GM12878 (cell line): ENCODE data around the gene PCSK1N. TPM values are rescaled to one million over a fixed set of nuclear protein-coding genes. Genes with fewer than 3 reads are reported as not detected.

Experiments used
- ATAC-seq: fragments of 200-7000 bp; cut with Tn5 transposase; 3 replicates; pipeline ENCODE4 v1.9.1; 2020; ENCODE audit warnings: mild to moderate bottlenecking, moderate library complexity
- BruUV-seq: library from RNA; stranded (reverse); fragments of 400-500 nt; replicated peaks from 2 replicates; lab custom pipeline; 2021; lab: Mats Ljungman, UMichigan
- CTCF ChIA-PET: fragments of 300-600 bp; sonication (Branson Sonifier 250); formaldehyde crosslinking; extraction: SDS; loops from one replicate; lab custom pipeline; 2021; ENCODE audit warnings: inconsistent platforms; lab: Yijun Ruan, JAX
- POLR2A ChIA-PET: fragments of 350-600 bp; formaldehyde crosslinking; extraction: SDS; loops from one replicate; lab custom pipeline; 2021; ENCODE audit warnings: inconsistent platforms; lab: Charles Lee
- RAD21 ChIA-PET: fragments of 300-600 bp; sonication (Branson Sonifier 250); formaldehyde crosslinking; loops from one replicate; lab custom pipeline; 2023; ENCODE audit warnings: antibody characterized with exemption; ENCODE audit not compliant: unreplicated experiment; lab: Charles Lee
- SMC1A ChIA-PET: fragments of 300-600 bp; sonication (Branson Sonifier 250); formaldehyde crosslinking; loops from one replicate; lab custom pipeline; 2023; ENCODE audit not compliant: unreplicated experiment, uncharacterized antibody; lab: Charles Lee
- DNase-seq: peaks from one replicate; pipeline ENCODE4 v3.0.0-alpha.2; 2011; ENCODE audit warnings: low read depth, low spot score
- FAIRE-seq: peaks from 3 replicates; lab custom pipeline; 2011; peaks lifted over from hg19 to GRCh38; lab: Jason Lieb, UNC
- H2AFZ ChIP-seq: 2 replicates; pipeline ENCODE4 v1.6.0; 2011; ENCODE audit warnings: low read depth, low read length, control low read depth; ENCODE audit not compliant: control insufficient read depth
- H3K27ac ChIP-seq: 2 replicates; pipeline ENCODE4 v1.5.1; 2011; ENCODE audit warnings: control low read depth; ENCODE audit not compliant: control insufficient read depth, insufficient read depth
- H3K27me3 ChIP-seq, 2 experiments: replicated peaks in 1 of 2; 2 replicates each; pipeline versions ENCODE4 v1.6.0 to v1.6.1; 2011; ENCODE audit warnings: low read length in 1 of 2; ENCODE audit not compliant: control insufficient read depth in 2 of 2, insufficient read depth in 2 of 2
- H3K36me3 ChIP-seq, 2 experiments: 2 replicates each; pipeline ENCODE4 v1.5.1; 2011; ENCODE audit warnings: low read length in 1 of 2; ENCODE audit not compliant: control insufficient read depth in 2 of 2, insufficient read depth in 2 of 2
- H3K4me1 ChIP-seq: 2 replicates; pipeline ENCODE4 v1.6.1; 2011; ENCODE audit warnings: mild to moderate bottlenecking, low read length, moderate library complexity, mixed read lengths; ENCODE audit not compliant: control insufficient read depth, insufficient read depth
- H3K4me2 ChIP-seq: 2 replicates; pipeline ENCODE4 v1.6.0; 2011; ENCODE audit warnings: control low read depth; ENCODE audit not compliant: control insufficient read depth, insufficient read depth
- H3K4me3 ChIP-seq: fragments of 200-600 bp; sonication (generic); 2 replicates; pipeline ENCODE4 v1.5.1; 2016
- H3K79me2 ChIP-seq: 2 replicates; pipeline ENCODE4 v1.6.0; 2011; ENCODE audit warnings: low read length; ENCODE audit not compliant: control insufficient read depth, insufficient read depth
- H3K9ac ChIP-seq: 2 replicates; pipeline ENCODE4 v1.8.0; 2011; ENCODE audit warnings: low read length, control low read depth, mixed read lengths; ENCODE audit not compliant: control insufficient read depth, insufficient read depth
- H3K9me3 ChIP-seq: replicated peaks from 3 replicates; pipeline ENCODE4 v1.5.1; 2011; ENCODE audit warnings: mild to moderate bottlenecking, low read length; ENCODE audit not compliant: control insufficient read depth, insufficient read depth
- H4K20me1 ChIP-seq: 2 replicates; pipeline ENCODE4 v1.6.0; 2011; ENCODE audit not compliant: control insufficient read depth, insufficient read depth
- E4F1 ChIP-seq: fragments of 450-650 bp; IDR thresholded peaks from 2 replicates; pipeline ENCODE4 v1.6.1; 2018; ENCODE audit warnings: borderline replicate concordance, mild to moderate bottlenecking; ENCODE audit not compliant: partially characterized antibody
- ETV6 ChIP-seq, 2 experiments: fragments of 450-650 bp in 1 of 2; IDR thresholded peaks in 1 of 2; conservative IDR thresholded peaks in 1 of 2; 2 replicates each; pipeline ENCODE4 v1.6.1; 2014; ENCODE audit warnings: antibody characterized with exemption in 1 of 2, borderline replicate concordance in 1 of 2, low read depth in 1 of 2, mild to moderate bottlenecking in 1 of 2, moderate library complexity in 1 of 2
- GABPA ChIP-seq: IDR thresholded peaks from 2 replicates; pipeline ENCODE4 v1.6.1; 2014; ENCODE audit warnings: antibody characterized with exemption, low read depth, mild to moderate bottlenecking, inconsistent platforms
- IKZF2 ChIP-seq, 2 experiments: fragments of 450-650 bp; IDR thresholded peaks; 2 replicates each; pipeline ENCODE4 v1.6.1; 2017; ENCODE audit warnings: mild to moderate bottlenecking in 2 of 2, moderate library complexity in 2 of 2
- MAX ChIP-seq: IDR thresholded peaks from 2 replicates; pipeline ENCODE4 v1.6.1; 2012; ENCODE audit warnings: low read depth, low read length, improper control_type of control experiment
- NR2F1 ChIP-seq: fragments of 450-650 bp; conservative IDR thresholded peaks from 2 replicates; pipeline ENCODE4 v1.6.1; 2017; ENCODE audit warnings: mild to moderate bottlenecking
- PAX5 ChIP-seq: IDR thresholded peaks from 2 replicates; pipeline ENCODE4 v1.6.1; 2011; ENCODE audit warnings: low read depth, low read length, borderline replicate concordance
- POLR2AphosphoS2 ChIP-seq: IDR thresholded peaks from 2 replicates; pipeline ENCODE4 v1.6.1; 2011; ENCODE audit warnings: low read depth, mild to moderate bottlenecking, low read length, improper control_type of control experiment, moderate library complexity
- POU2F2 ChIP-seq: IDR thresholded peaks from 3 replicates; pipeline ENCODE4 v1.6.1; 2011; ENCODE audit warnings: low read depth, mild to moderate bottlenecking, low read length, borderline replicate concordance
- PRDM15 ChIP-seq: fragments of 450-650 bp; formaldehyde crosslinking; IDR thresholded peaks from 2 replicates; pipeline ENCODE4 v1.4.0; 2020; ENCODE audit warnings: mild to moderate bottlenecking, moderate library complexity
- RELA ChIP-seq: fragments of 450-650 bp; IDR thresholded peaks from 2 replicates; pipeline ENCODE4 v1.8.0; 2014; ENCODE audit warnings: borderline replicate concordance; ENCODE audit not compliant: partially characterized antibody
- SIN3A ChIP-seq: IDR thresholded peaks from 2 replicates; pipeline ENCODE4 v1.6.1; 2012; ENCODE audit warnings: low read depth, low read length, improper control_type of control experiment
- TCF12 ChIP-seq: IDR thresholded peaks from 2 replicates; pipeline ENCODE4 v1.6.1; 2011; ENCODE audit warnings: low read depth, mild to moderate bottlenecking, low read length
- WRNIP1 ChIP-seq: IDR thresholded peaks from 2 replicates; pipeline ENCODE4 v1.6.1; 2011; ENCODE audit warnings: low read depth, low read length, improper control_type of control experiment, borderline replicate concordance
- WGBS: methylation state at CpG from one replicate; pipeline ENCODE4 v1.1.6; 2016; ENCODE audit warnings: low lambda C conversion rate; ENCODE audit not compliant: insufficient replicate concordance, insufficient coverage; ENCODE audit errors: missing lambda C conversion rate; 5-methylcytosine and 5-hydroxymethylcytosine counted together
- in situ Hi-C: fragments of 300-500 bp; cut with MboI; formaldehyde crosslinking; loops from 9 replicates; pipeline ENCODE4 v1.14.3; 2018; ENCODE audit warnings: mixed read lengths
- intact Hi-C: fragments of 100-400 bp; cut with micrococcal nuclease; formaldehyde crosslinking; loops from one replicate; pipeline ENCODE4 v1.14.2; 2022; ENCODE audit not compliant: unreplicated experiment
- polyA plus RNA-seq, 11 experiments: library from polyadenylated mRNA; depleted of rRNA in 4 of 11; unstranded in 6 of 11; stranded (reverse) in 5 of 11; fragments of >200 nt; fragmentation: Nextera tagmentation in 4 of 11; fragmentation: Illumina TruSeq in 1 of 11; extraction: Ambion mirVana in 4 of 11; extraction: Trizol in 1 of 11; gene quantifications; 1 replicate in 1 of 11; 2 replicates in 10 of 11; pipeline versions ENCODE4 v1.2.1 to v1.2.3, GENCODE V29; 2011 to 2016; ENCODE audit warnings: inconsistent platforms in 2 of 11, missing spikeins in 2 of 11, low read depth in 1 of 11
- total RNA-seq, 4 experiments: library from RNA; depleted of rRNA in 3 of 4; stranded (reverse); fragments of >200 nt in 3 of 4; fragmentation: Illumina TruSeq in 1 of 4; extraction: Trizol in 1 of 4; gene quantifications; 2 replicates each; pipeline versions ENCODE4 v1.2.1 to v1.2.3, GENCODE V29; 2013 to 2021

PCSK1N gene
- total and polyA plus RNA-seq, 10 of the 15 experiments (the other 5 are each of a cell fraction or from before 2014, with no cell fraction given) = 0.19 TPM; not detected in 9

GRCh38 chrX:48814722-48815121, 20.7 kb downstream of the PCSK1N start (continued):
- TF ChIP-seq ETV6 (conservative IDR thresholded peaks at IDR 0.05 in 1 of 2, IDR thresholded peaks at IDR 0.05 in 1 of 2; ENCODE audit: borderline replicate concordance in 1 of 2, low read depth in 1 of 2) (no peak), NR2F1 (no peak)

DNA sequence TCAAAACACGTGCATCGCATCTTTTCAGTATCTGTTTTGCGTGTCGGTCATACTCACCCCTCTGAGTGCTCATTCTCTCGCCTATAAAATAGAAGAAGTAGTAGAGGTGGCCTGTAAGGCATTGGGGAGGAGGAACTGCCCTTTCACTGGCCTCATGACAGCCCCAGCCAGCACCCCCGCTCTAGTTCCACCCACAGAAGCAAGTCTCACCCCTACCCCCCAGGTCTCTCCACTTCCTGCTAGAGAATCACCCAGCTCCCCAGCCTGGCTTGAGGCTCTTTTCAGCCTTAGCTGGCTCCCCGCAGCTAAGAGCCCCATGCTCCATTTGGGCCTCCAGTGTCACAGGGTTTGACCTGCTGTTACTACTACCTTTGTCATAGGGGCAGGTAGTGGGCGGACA, 21.8 kb downstream of the PCSK1N start:
- H3K9ac ChIP-seq = no peak overlapping the region
- TF ChIP-seq PRDM15 (CRISPR knock-in tag) = no peak
- no peak for TF ChIP-seq MAX
- no peak for TF ChIP-seq POU2F2
- no peak for TF ChIP-seq E4F1
- TF ChIP-seq GABPA = no peak
- TF ChIP-seq POLR2AphosphoS2 = no peak
- no peak for TF ChIP-seq PAX5
- TF ChIP-seq RELA = no peak
- no peak for TF ChIP-seq IKZF2 (IDR thresholded peaks at IDR 0.05)
- TF ChIP-seq WRNIP1 = no peak
- no peak for TF ChIP-seq TCF12
- TF ChIP-seq SIN3A = no peak
- no peaks in the 10 kb centered on the region for H3K9me3 ChIP-seq
- DNase-seq (no peak), FAIRE-seq (no peak), ATAC-seq (no peak)
- H3K27me3 ChIP-seq = no peaks in the 10 kb centered on the region
- H4K20me1 ChIP-seq = no peaks in the 10 kb centered on the region
- BruUV-seq = no TSS peak
- ChIA-PET SMC1A (no interaction called here), RAD21 (no interaction called here), POLR2A (no interaction called here), CTCF (interaction anchor here (1.2 kb wide), 1 partner anchor 133 kb away, joined by 3 read pairs; no protein-coding TSS in a partner anchor)
- H3K36me3 ChIP-seq = no peaks in the 10 kb centered on the region
- H2AFZ ChIP-seq = no peak overlapping the region
- no peaks in the 10 kb centered on the region for H3K79me2 ChIP-seq
- no peaks in the 10 kb centered on the region for H3K4me1 ChIP-seq
- WGBS = 90% methylated on average over 8 of the region's 8 CpGs
- H3K4me2 ChIP-seq = no peak overlapping the region
- in situ Hi-C loops (no loop called here), intact Hi-C loops (no loop called here)
- H3K27ac ChIP-seq = no peak overlapping the region
- no peak overlapping the region for H3K4me3 ChIP-seq
